Central memory CD8-positive, alpha-beta T cell (primary cell): Measurements from ENCODE around the gene TUBA8.

Experiments
- ATAC-seq: fragments of 150-1000 bp; cut with Tn5 transposase; replicated peaks from 2 replicates; pipeline ENCODE4 v1.10.0; 2022; ENCODE audit warnings: mild to moderate bottlenecking, moderate FRiP score, moderate number of reproducible peaks; ENCODE audit not compliant: poor library complexity, severe bottlenecking; ENCODE audit errors: extremely low read depth
- DNase-seq, 2 donors: peaks; one replicate each; pipeline ENCODE4 v3.0.0; 2021; ENCODE audit warnings: low spot score in 2 of 2
- H3K27ac Mint-ChIP-seq: one replicate; pipeline ENCODE4 v1.8.0; 2022; ENCODE audit warnings: low read depth, mild to moderate bottlenecking, moderate library complexity, mixed read lengths
- H3K27me3 Mint-ChIP-seq: one replicate; pipeline ENCODE4 v1.8.0; 2022; ENCODE audit warnings: mixed read lengths
- H3K36me3 Mint-ChIP-seq: one replicate; pipeline ENCODE4 v1.8.0; 2022; ENCODE audit warnings: mild to moderate bottlenecking, moderate library complexity, mixed read lengths; ENCODE audit not compliant: insufficient read depth
- H3K4me1 Mint-ChIP-seq: one replicate; pipeline ENCODE4 v1.8.0; 2022; ENCODE audit warnings: mixed read lengths
- H3K4me3 Mint-ChIP-seq: one replicate; pipeline ENCODE4 v1.8.0; 2022; ENCODE audit warnings: mild to moderate bottlenecking, moderate library complexity, mixed read lengths
- H3K9me3 Mint-ChIP-seq: one replicate; pipeline ENCODE4 v1.8.0; 2022; ENCODE audit warnings: mixed read lengths

The TUBA8 gene

GRCh38 chr22:18081416-18081815 is 29.2 kb upstream of the TUBA8 start:
- Mint-ChIP-seq H3K27me3 (no peaks in the 10 kb centered on the region), H3K27ac (no peak overlapping the region), H3K4me1 (peaks cover 55% of the 10 kb centered on the region), H3K9me3 (no peaks in the 10 kb centered on the region), H3K36me3 (peaks cover 66% of the 10 kb centered on the region), H3K4me3 (no peak overlapping the region)
- no peak for ATAC-seq
- DNase-seq, result no peak

GRCh38 chr22:18082467-18082866 is 28.1 kb upstream of the TUBA8 start:
- Mint-ChIP-seq H3K27ac (no peak overlapping the region), H3K4me3 (no peak overlapping the region), H3K4me1 (peaks cover 45% of the 10 kb centered on the region), H3K9me3 (no peaks in the 10 kb centered on the region), H3K27me3 (no peaks in the 10 kb centered on the region), H3K36me3 (peaks cover 71% of the 10 kb centered on the region)
- no peak for ATAC-seq
- no peak for DNase-seq

- Mint-ChIP-seq H3K9me3 (no peaks in the 10 kb centered on the region), H3K27me3 (no peaks in the 10 kb centered on the region), H3K27ac (no peak overlapping the region), H3K4me3 (no peak overlapping the region), H3K4me1 (peaks cover 38% of the 10 kb centered on the region), H3K36me3 (peaks cover 72% of the 10 kb centered on the region)
- DNase-seq (no peak), ATAC-seq (no peak)
Measured at GRCh38 chr22:18083406-18083805, 27.2 kb upstream of the TUBA8 start.

GRCh38 chr22:18085188-18085587 is 25.4 kb upstream of the TUBA8 start:
- H3K4me3 Mint-ChIP-seq, result no peak overlapping the region

GRCh38 chr22:18087350-18087855 is 23.2 kb upstream of the TUBA8 start:
- ATAC-seq (no peak), DNase-seq (no peak)
- no peak overlapping the region for H3K4me3 Mint-ChIP-seq
- H3K27ac Mint-ChIP-seq, result no peak overlapping the region
- no peaks in the 10 kb centered on the region for H3K9me3 Mint-ChIP-seq
- no peaks in the 10 kb centered on the region for H3K27me3 Mint-ChIP-seq
- H3K36me3 Mint-ChIP-seq, result peaks cover 57% of the 10 kb centered on the region
- peaks cover 18% of the 10 kb centered on the region for H3K4me1 Mint-ChIP-seq

More at GRCh38 chr22:18085188-18085587, 25.4 kb upstream of the TUBA8 start:
- H3K27me3 Mint-ChIP-seq, result no peaks in the 10 kb centered on the region
- no peaks in the 10 kb centered on the region for H3K9me3 Mint-ChIP-seq
- no peak for DNase-seq
- no peak for ATAC-seq
- H3K36me3 Mint-ChIP-seq, result peaks cover 66% of the 10 kb centered on the region
- peaks cover 22% of the 10 kb centered on the region for H3K4me1 Mint-ChIP-seq
- H3K27ac Mint-ChIP-seq, result no peak overlapping the region

GRCh38 chr22:18088825-18089568 is 21.6 kb upstream of the TUBA8 start:
- DNase-seq (no peak), ATAC-seq (no peak)
- H3K4me3 Mint-ChIP-seq, result no peak overlapping the region
- no peaks in the 10 kb centered on the region for H3K9me3 Mint-ChIP-seq
- peaks cover 47% of the 10 kb centered on the region for H3K36me3 Mint-ChIP-seq
- H3K27me3 Mint-ChIP-seq, result no peaks in the 10 kb centered on the region
- peaks cover 15% of the 10 kb centered on the region for H3K4me1 Mint-ChIP-seq
- H3K27ac Mint-ChIP-seq, result peak overlapping the region; percentile 6

GRCh38 chr22:18090286-18090685 is 20.3 kb upstream of the TUBA8 start:
- ATAC-seq (no peak), DNase-seq (no peak)
- no peaks in the 10 kb centered on the region for H3K9me3 Mint-ChIP-seq
- H3K4me3 Mint-ChIP-seq, result no peak overlapping the region
- peaks cover 39% of the 10 kb centered on the region for H3K36me3 Mint-ChIP-seq
- peak overlapping the region; percentile 99 for H3K27ac Mint-ChIP-seq
- peaks cover 15% of the 10 kb centered on the region for H3K4me1 Mint-ChIP-seq
- H3K27me3 Mint-ChIP-seq, result no peaks in the 10 kb centered on the region

- Mint-ChIP-seq H3K4me1 (peaks cover 15% of the 10 kb centered on the region), H3K36me3 (peaks cover 33% of the 10 kb centered on the region), H3K9me3 (no peaks in the 10 kb centered on the region), H3K27me3 (no peaks in the 10 kb centered on the region), H3K4me3 (peak overlapping the region; percentile 87), H3K27ac (peak overlapping the region; percentile 99)
- ATAC-seq (peak; percentile 30), DNase-seq (no peak)
Measured at GRCh38 chr22:18091478-18091877, 19.1 kb upstream of the TUBA8 start.

- Mint-ChIP-seq H3K27ac (peak overlapping the region; percentile 99), H3K9me3 (no peaks in the 10 kb centered on the region), H3K27me3 (no peaks in the 10 kb centered on the region), H3K4me1 (peaks cover 20% of the 10 kb centered on the region), H3K36me3 (peaks cover 30% of the 10 kb centered on the region), H3K4me3 (peak overlapping the region; percentile 87)
- peak in 1 of 2 donors; percentile 46 for DNase-seq
- peak; percentile 90 for ATAC-seq
Measured at GRCh38 chr22:18091916-18092526, 18.6 kb upstream of the TUBA8 start.

GRCh38 chr22:18093661-18094060 is 16.9 kb upstream of the TUBA8 start:
- no peak for ATAC-seq
- peaks cover 21% of the 10 kb centered on the region for H3K36me3 Mint-ChIP-seq
- no peak overlapping the region for H3K4me3 Mint-ChIP-seq
- DNase-seq, result no peak
- H3K27ac Mint-ChIP-seq, result no peak overlapping the region
- H3K9me3 Mint-ChIP-seq, result no peaks in the 10 kb centered on the region
- H3K27me3 Mint-ChIP-seq, result no peaks in the 10 kb centered on the region
- peaks cover 20% of the 10 kb centered on the region for H3K4me1 Mint-ChIP-seq

GRCh38 chr22:18095101-18095805 is 15.4 kb upstream of the TUBA8 start:
- no peak overlapping the region for H3K4me3 Mint-ChIP-seq
- no peaks in the 10 kb centered on the region for H3K27me3 Mint-ChIP-seq
- H3K9me3 Mint-ChIP-seq, result no peaks in the 10 kb centered on the region
- DNase-seq (no peak), ATAC-seq (no peak)
- H3K27ac Mint-ChIP-seq, result no peak overlapping the region
- peaks cover 18% of the 10 kb centered on the region for H3K36me3 Mint-ChIP-seq
- peaks cover 20% of the 10 kb centered on the region for H3K4me1 Mint-ChIP-seq

- Mint-ChIP-seq H3K27me3 (no peaks in the 10 kb centered on the region), H3K9me3 (no peaks in the 10 kb centered on the region), H3K27ac (no peak overlapping the region), H3K4me3 (no peak overlapping the region), H3K36me3 (peaks cover 11% of the 10 kb centered on the region), H3K4me1 (peaks cover 10% of the 10 kb centered on the region)
- ATAC-seq, result no peak
- no peak for DNase-seq
Measured at GRCh38 chr22:18096823-18097222, 13.8 kb upstream of the TUBA8 start.
